Endothelial cell of umbilical vein (primary cell): Measurements from ENCODE around the gene MAPK8IP2. TPM values are rescaled to one million over a fixed set of nuclear protein-coding genes. Genes with fewer than 3 reads are reported as not detected.

Experiments used
- BruUV-seq: library from RNA; stranded (reverse); fragments of 400-500 nt; replicated peaks from 2 replicates; lab custom pipeline; 2021; lab: Mats Ljungman, UMichigan
- CTCF ChIA-PET: fragments of 300-600, 350-600 bp; sonication (Branson Sonifier 250); formaldehyde crosslinking; loops from one replicate; lab custom pipeline; 2021; ENCODE audit warnings: antibody characterized with exemption, inconsistent platforms; lab: Charles Lee
- POLR2A ChIA-PET: fragments of 300-600, 350-600 bp; sonication (Branson Sonifier 250); formaldehyde crosslinking; loops from one replicate; lab custom pipeline; 2021; ENCODE audit warnings: antibody characterized with exemption, inconsistent platforms; lab: Charles Lee
- DNase-seq: peaks from one replicate; pipeline ENCODE4 v3.0.0-alpha.2; 2011; ENCODE audit warnings: low read depth, low spot score
- FAIRE-seq: peaks from 2 replicates; lab custom pipeline; 2011; peaks lifted over from hg19 to GRCh38; lab: Jason Lieb, UNC
- H2AFZ ChIP-seq: 2 replicates; pipeline ENCODE4 v1.6.0; 2012; ENCODE audit warnings: low read depth, low read length, control low read depth, inconsistent platforms
- H3K27ac ChIP-seq: 2 replicates; pipeline ENCODE4 v1.5.1; 2011; ENCODE audit warnings: low read depth, mild to moderate bottlenecking, control low read depth, low read length, moderate library complexity; ENCODE audit not compliant: insufficient read depth
- H3K27me3 ChIP-seq, 2 experiments: 2 replicates each; pipeline versions ENCODE4 v1.6.0 to v1.6.1; 2011; ENCODE audit warnings: low read length in 2 of 2, mixed read lengths in 1 of 2; ENCODE audit not compliant: control insufficient read depth in 2 of 2, insufficient read depth in 2 of 2
- H3K36me3 ChIP-seq, 2 experiments: 2 replicates in 1 of 2; 3 replicates in 1 of 2; pipeline ENCODE4 v1.5.1; 2011; ENCODE audit warnings: low read length in 2 of 2, mild to moderate bottlenecking in 1 of 2, moderate library complexity in 1 of 2; ENCODE audit not compliant: control insufficient read depth in 2 of 2, insufficient read depth in 2 of 2; ENCODE audit errors: extremely low read depth in 1 of 2
- H3K4me1 ChIP-seq: 3 replicates; pipeline ENCODE4 v1.5.1; 2011; ENCODE audit warnings: mild to moderate bottlenecking, low read length; ENCODE audit not compliant: control insufficient read depth, insufficient read depth; ENCODE audit errors: extremely low read depth
- H3K4me2 ChIP-seq: 2 replicates; pipeline ENCODE4 v1.6.1; 2011; ENCODE audit warnings: low read length, control low read depth, mixed read lengths; ENCODE audit not compliant: insufficient read depth
- H3K4me3 ChIP-seq, 3 experiments: fragments of 200-600 bp in 1 of 3; sonication (generic), shearing (Covaris generic) in 1 of 3; replicated peaks in 1 of 3; 2 replicates each; pipeline ENCODE4 v1.5.1; 2011 to 2016; ENCODE audit warnings: control low read depth in 3 of 3, low read length in 3 of 3, mild to moderate bottlenecking in 2 of 3, inconsistent platforms in 1 of 3, low read depth in 1 of 3, moderate library complexity in 1 of 3; ENCODE audit not compliant: insufficient read depth in 1 of 3
- H3K79me2 ChIP-seq: 2 replicates; pipeline ENCODE4 v1.6.0; 2012; ENCODE audit warnings: low read length, inconsistent platforms; ENCODE audit not compliant: control insufficient read depth, insufficient read depth
- H3K9ac ChIP-seq: replicated peaks from 2 replicates; pipeline ENCODE3; 2011; ENCODE audit warnings: low read length, control low read depth; ENCODE audit not compliant: insufficient read depth; ENCODE audit errors: extremely low read depth
- H3K9me1 ChIP-seq: replicated peaks from 3 replicates; pipeline ENCODE4 v1.6.0; 2011; ENCODE audit warnings: mild to moderate bottlenecking, low read length; ENCODE audit not compliant: control insufficient read depth, insufficient read depth; ENCODE audit errors: extremely low read depth
- H3K9me3 ChIP-seq: replicated peaks from 2 replicates; pipeline ENCODE4 v1.5.1; 2012; ENCODE audit warnings: low read length, inconsistent platforms; ENCODE audit not compliant: control insufficient read depth, insufficient read depth
- H4K20me1 ChIP-seq: replicated peaks from 2 replicates; pipeline ENCODE3; 2011; ENCODE audit warnings: mild to moderate bottlenecking, low read length; ENCODE audit not compliant: control insufficient read depth, insufficient read depth; ENCODE audit errors: extremely low read depth
- EZH2 ChIP-seq: IDR thresholded peaks from 2 replicates; pipeline ENCODE4 v1.6.1; 2012; ENCODE audit warnings: borderline replicate concordance, low read depth, mild to moderate bottlenecking, moderate library complexity, low read length, inconsistent platforms; ENCODE audit not compliant: severe bottlenecking
- FOS ChIP-seq: IDR thresholded peaks from 2 replicates; pipeline ENCODE4 v1.6.1; 2011; ENCODE audit warnings: mild to moderate bottlenecking, low read length, moderate library complexity, borderline replicate concordance; ENCODE audit not compliant: insufficient read depth
- GATA2 ChIP-seq: IDR thresholded peaks from 2 replicates; pipeline ENCODE4 v1.7.0; 2011; ENCODE audit warnings: low read depth, mild to moderate bottlenecking, moderate library complexity, mixed read lengths, low read length; ENCODE audit not compliant: insufficient read length, insufficient read depth
- JUN ChIP-seq: IDR thresholded peaks from 2 replicates; pipeline ENCODE4 v1.6.1; 2011; ENCODE audit warnings: borderline replicate concordance, low read depth; ENCODE audit not compliant: insufficient read length, insufficient read depth
- MYC ChIP-seq: IDR thresholded peaks from one replicate; pipeline ENCODE4 v1.6.1; 2011; ENCODE audit warnings: mild to moderate bottlenecking, low read depth, low read length
- POLR2A ChIP-seq: IDR thresholded peaks from 2 replicates; pipeline ENCODE4 v1.6.1; 2012; ENCODE audit warnings: low read depth, mild to moderate bottlenecking, control low read depth, low read length
- POLR2AphosphoS5 ChIP-seq: IDR thresholded peaks from 2 replicates; pipeline ENCODE4 v1.6.1; 2012; ENCODE audit warnings: low read depth, mild to moderate bottlenecking, control low read depth, low read length, moderate library complexity; ENCODE audit not compliant: insufficient read depth
- dilution Hi-C: fragments of 300-500 bp; cut with MboI; formaldehyde crosslinking; loops from one replicate; pipeline ENCODE4 v1.15.0; 2019; ENCODE audit warnings: low sequenced_read_pairs; ENCODE audit not compliant: extremely low pct_ligation_motif_present
- intact Hi-C: fragments of 100-400 bp; cut with micrococcal nuclease; formaldehyde crosslinking; loops from one replicate; pipeline ENCODE4 v1.10.0; 2022
- polyA plus RNA-seq, 4 experiments: library from polyadenylated mRNA; depleted of rRNA in 3 of 4; stranded (reverse) in 3 of 4; unstranded in 1 of 4; fragments of >200 nt; gene quantifications; 2 replicates each; pipeline versions ENCODE4 v1.2.1 to v1.2.3, GENCODE V29; 2011 to 2012; ENCODE audit warnings: missing spikeins in 1 of 4
- total RNA-seq: library from RNA; stranded (reverse); gene quantifications from 2 replicates; pipeline ENCODE4 v1.2.3, GENCODE V29; 2021
- TF ChIP-seq, protein P1 (sequence below), 2 donors: IDR thresholded peaks; 1 replicate in 1 of 2; 2 replicates in 1 of 2; pipeline ENCODE4 v1.5.1; 2011; ENCODE audit warnings: low read length in 2 of 2, mild to moderate bottlenecking in 2 of 2, moderate library complexity in 2 of 2, control low read depth in 1 of 2, inconsistent platforms in 1 of 2, low read depth in 1 of 2; ENCODE audit not compliant: insufficient read depth in 1 of 2; ENCODE audit errors: extremely low read depth in 1 of 2
- TF ChIP-seq, protein P2 (sequence below): IDR thresholded peaks from 2 replicates; pipeline ENCODE4 v1.6.1; 2011; ENCODE audit not compliant: insufficient read depth, insufficient read length

Gene MAPK8IP2
- total and polyA plus RNA-seq, 2 donors (not counting 3 experiments of a cell fraction or from before 2014, with no cell fraction given): 0.21 to 0.31 TPM

- H3K9me1 ChIP-seq: no peaks in the 10 kb centered on the region
- dilution Hi-C loops (no loop called here), intact Hi-C loops (no loop called here)
- TF ChIP-seq MYC: no peak
- TF ChIP-seq POLR2A: no peak
- TF ChIP-seq FOS: no peak
- no peak for TF ChIP-seq JUN
- no peak for TF ChIP-seq POLR2AphosphoS5
- TF ChIP-seq EZH2: no peak
- TF ChIP-seq, protein P1, sequence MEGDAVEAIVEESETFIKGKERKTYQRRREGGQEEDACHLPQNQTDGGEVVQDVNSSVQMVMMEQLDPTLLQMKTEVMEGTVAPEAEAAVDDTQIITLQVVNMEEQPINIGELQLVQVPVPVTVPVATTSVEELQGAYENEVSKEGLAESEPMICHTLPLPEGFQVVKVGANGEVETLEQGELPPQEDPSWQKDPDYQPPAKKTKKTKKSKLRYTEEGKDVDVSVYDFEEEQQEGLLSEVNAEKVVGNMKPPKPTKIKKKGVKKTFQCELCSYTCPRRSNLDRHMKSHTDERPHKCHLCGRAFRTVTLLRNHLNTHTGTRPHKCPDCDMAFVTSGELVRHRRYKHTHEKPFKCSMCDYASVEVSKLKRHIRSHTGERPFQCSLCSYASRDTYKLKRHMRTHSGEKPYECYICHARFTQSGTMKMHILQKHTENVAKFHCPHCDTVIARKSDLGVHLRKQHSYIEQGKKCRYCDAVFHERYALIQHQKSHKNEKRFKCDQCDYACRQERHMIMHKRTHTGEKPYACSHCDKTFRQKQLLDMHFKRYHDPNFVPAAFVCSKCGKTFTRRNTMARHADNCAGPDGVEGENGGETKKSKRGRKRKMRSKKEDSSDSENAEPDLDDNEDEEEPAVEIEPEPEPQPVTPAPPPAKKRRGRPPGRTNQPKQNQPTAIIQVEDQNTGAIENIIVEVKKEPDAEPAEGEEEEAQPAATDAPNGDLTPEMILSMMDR (IDR thresholded peaks at IDR 0.05; ENCODE audit: extremely low read depth in 1 of 2, insufficient read depth in 1 of 2, low read depth in 1 of 2, low read length in 2 of 2): no peak
- TF ChIP-seq, protein P2, sequence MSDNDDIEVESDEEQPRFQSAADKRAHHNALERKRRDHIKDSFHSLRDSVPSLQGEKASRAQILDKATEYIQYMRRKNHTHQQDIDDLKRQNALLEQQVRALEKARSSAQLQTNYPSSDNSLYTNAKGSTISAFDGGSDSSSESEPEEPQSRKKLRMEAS: no peak
- TF ChIP-seq GATA2: no peak
- H3K4me3 ChIP-seq: no peak overlapping the region
- DNase-seq (no peak), FAIRE-seq (no peak)
- no peak overlapping the region for H3K4me2 ChIP-seq
- H3K79me2 ChIP-seq: no peaks in the 10 kb centered on the region
- no peak overlapping the region for H2AFZ ChIP-seq
- no peak overlapping the region for H3K9ac ChIP-seq
- H4K20me1 ChIP-seq: no peaks in the 10 kb centered on the region
- no peak overlapping the region for H3K27ac ChIP-seq
- ChIA-PET CTCF (interaction anchor here (0.9 to 4.0 kb wide), 2 partner anchors 67 to 69 kb away, joined by 3 to 26 read pairs; no protein-coding TSS in a partner anchor), POLR2A (no interaction called here)
- no peaks in the 10 kb centered on the region for H3K9me3 ChIP-seq
- no peaks in the 10 kb centered on the region for H3K27me3 ChIP-seq
- H3K4me1 ChIP-seq: peaks cover 24% of the 10 kb centered on the region
- no peaks in the 10 kb centered on the region for H3K36me3 ChIP-seq
- BruUV-seq: no TSS peak
Measured at GRCh38 chr22:50624347-50625130, 23.9 kb downstream of the MAPK8IP2 start.
